CD8-positive, alpha-beta memory T cell (primary cell): ENCODE data around the gene CHRNE. TPM values are rescaled to one million over a fixed set of nuclear protein-coding genes. Genes with fewer than 3 reads are reported as not detected.
"Not testable (repeated sequence)": the region's sequence is repeated elsewhere in the genome, so short reads cannot be mapped to it uniquely, and the experiment has no call there.

Source experiments
- CTCF ChIA-PET: fragments of 350-600 bp; sonication (Branson Sonifier 250); formaldehyde crosslinking; loops from one replicate; lab custom pipeline; 2021; ENCODE audit warnings: antibody characterized with exemption; lab: Charles Lee
- POLR2A ChIA-PET: fragments of 350-600 bp; sonication (Branson Sonifier 250); formaldehyde crosslinking; loops from one replicate; lab custom pipeline; 2021; ENCODE audit warnings: antibody characterized with exemption; lab: Charles Lee
- DNase-seq, 5 donors: peaks; one replicate each; pipeline versions ENCODE4 v3.0.0 to v3.0.0-alpha.2; 2020 to 2022; ENCODE audit warnings: mixed read lengths in 1 of 5
- H3K27ac ChIP-seq: one replicate; pipeline ENCODE4 v1.7.0; 2013; ENCODE audit warnings: low read depth, mild to moderate bottlenecking, low read length, moderate library complexity
- H3K27me3 ChIP-seq: 2 replicates; pipeline ENCODE4 v1.7.0; 2013; ENCODE audit warnings: low read length, mild to moderate bottlenecking; ENCODE audit not compliant: insufficient read depth, poor library complexity, severe bottlenecking
- H3K36me3 ChIP-seq: 2 replicates; pipeline ENCODE4 v1.7.0; 2013; ENCODE audit warnings: mild to moderate bottlenecking, low read length, moderate library complexity; ENCODE audit not compliant: insufficient read depth
- H3K4me1 ChIP-seq: 2 replicates; pipeline ENCODE4 v1.7.0; 2013; ENCODE audit warnings: mild to moderate bottlenecking, low read length, moderate library complexity; ENCODE audit not compliant: insufficient read depth
- H3K4me3 ChIP-seq: 2 replicates; pipeline ENCODE4 v1.7.0; 2013; ENCODE audit warnings: mild to moderate bottlenecking, low read length
- H3K9me3 ChIP-seq: 2 replicates; pipeline ENCODE4 v1.7.0; 2013; ENCODE audit warnings: mild to moderate bottlenecking, low read length
- H3K27ac Mint-ChIP-seq, 8 donors: one replicate each; pipeline ENCODE4 v1.8.0; 2020 to 2021; ENCODE audit warnings: mixed read lengths in 8 of 8, mild to moderate bottlenecking in 6 of 8, inconsistent platforms in 3 of 8, moderate library complexity in 3 of 8
- H3K27me3 Mint-ChIP-seq, 2 donors: one replicate each; pipeline ENCODE4 v1.8.0; 2020 to 2021; ENCODE audit warnings: mixed read lengths in 2 of 2, mild to moderate bottlenecking in 1 of 2, moderate library complexity in 1 of 2
- H3K36me3 Mint-ChIP-seq, 3 donors: one replicate each; pipeline ENCODE4 v1.8.0; 2020 to 2021; ENCODE audit warnings: mixed read lengths in 3 of 3, inconsistent platforms in 1 of 3, mild to moderate bottlenecking in 1 of 3
- H3K4me1 Mint-ChIP-seq, 3 donors: one replicate each; pipeline ENCODE4 v1.8.0; 2020 to 2021; ENCODE audit warnings: mixed read lengths in 3 of 3, inconsistent platforms in 1 of 3, mild to moderate bottlenecking in 1 of 3
- H3K4me3 Mint-ChIP-seq, 7 donors: one replicate each; pipeline ENCODE4 v1.8.0; 2020 to 2021; ENCODE audit warnings: mixed read lengths in 7 of 7, mild to moderate bottlenecking in 6 of 7, moderate library complexity in 4 of 7, inconsistent platforms in 2 of 7
- H3K9me3 Mint-ChIP-seq, 5 donors: one replicate each; pipeline ENCODE4 v1.8.0; 2020 to 2022; ENCODE audit warnings: mixed read lengths in 5 of 5, mild to moderate bottlenecking in 3 of 5, moderate library complexity in 2 of 5, inconsistent platforms in 1 of 5
- polyA plus RNA-seq: library from polyadenylated mRNA; unstranded; fragments of 300-500 nt; fragmentation: Illumina TruSeq; gene quantifications from one replicate; pipeline ENCODE4 v1.2.3, GENCODE V29; 2021
- total RNA-seq, 2 experiments: library from RNA; stranded (reverse); gene quantifications; one replicate each; pipeline ENCODE4 v1.2.3, GENCODE V29; 2021

Gene CHRNE
- total and polyA plus RNA-seq, 3 experiments from 2014 or later = 0.23 to 0.38 (median 0.37) TPM

DNA sequence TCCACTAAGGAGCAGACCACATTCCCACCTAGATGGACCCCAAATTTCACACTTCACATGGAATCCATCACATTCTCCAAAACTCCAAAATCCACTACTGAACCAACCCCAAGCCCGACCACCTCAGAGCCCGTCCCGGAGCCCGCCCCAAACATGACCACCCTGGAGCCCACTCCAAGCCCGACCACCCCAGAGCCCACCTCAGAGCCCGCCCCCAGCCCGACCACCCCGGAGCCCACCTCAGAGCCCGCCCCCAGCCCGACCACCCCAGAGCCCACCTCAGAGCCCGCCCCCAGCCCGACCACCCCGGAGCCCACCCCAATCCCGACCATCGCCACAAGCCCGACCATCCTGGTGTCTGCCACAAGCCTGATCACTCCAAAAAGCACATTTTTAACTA, 30.7 kb upstream of the CHRNE start:
- no peak overlapping the region for H3K4me3 ChIP-seq
- no peak overlapping the region for H3K27ac ChIP-seq
- POLR2A ChIA-PET = interaction anchor here (0.8 to 1.1 kb wide), 3 partner anchors 18 to 35 kb away, joined by 3 to 4 read pairs (median 4); partner anchors contain the start of genes ENO3 and SPAG7
- peaks cover 0 to 3% of the 10 kb centered on the region in 2 donors for H3K27me3 Mint-ChIP-seq
- H3K36me3 ChIP-seq = peaks cover 5% of the 10 kb centered on the region
- peak overlapping the region in 3 of 7 donors; percentile 50 to 79 (median 55) for H3K4me3 Mint-ChIP-seq
- DNase-seq = peak in 1 of 5 donors; percentile 31
- no peaks in the 10 kb centered on the region for H3K27me3 ChIP-seq
- peak overlapping the region in 6 of 8 donors; percentile 40 to 86 (median 71) for H3K27ac Mint-ChIP-seq
- H3K4me1 ChIP-seq = peaks cover 16% of the 10 kb centered on the region
- H3K9me3 ChIP-seq = no peaks in the 10 kb centered on the region
- H3K9me3 Mint-ChIP-seq = no peaks in the 10 kb centered on the region
- H3K4me1 Mint-ChIP-seq = peaks cover 25 to 45% (median 29%) of the 10 kb centered on the region in 3 donors
- H3K36me3 Mint-ChIP-seq = peaks cover 0 to 39% (median 6%) of the 10 kb centered on the region in 3 donors
- CTCF ChIA-PET = interaction anchor here (0.9 kb wide), 1 partner anchor 31 kb away, joined by 4 read pairs; the partner anchor contains the start of gene CHRNE

DNA sequence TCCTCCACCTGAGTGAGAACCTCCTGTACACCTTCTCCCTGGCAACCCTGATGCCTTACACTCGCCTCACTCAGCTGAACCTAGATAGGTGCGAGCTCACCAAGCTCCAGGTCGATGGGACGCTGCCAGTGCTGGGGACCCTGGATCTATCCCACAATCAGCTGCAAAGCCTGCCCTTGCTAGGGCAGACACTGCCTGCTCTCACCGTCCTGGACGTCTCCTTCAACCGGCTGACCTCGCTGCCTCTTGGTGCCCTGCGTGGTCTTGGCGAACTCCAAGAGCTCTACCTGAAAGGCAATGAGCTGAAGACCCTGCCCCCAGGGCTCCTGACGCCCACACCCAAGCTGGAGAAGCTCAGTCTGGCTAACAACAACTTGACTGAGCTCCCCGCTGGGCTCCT, 29.9 kb upstream of the CHRNE start:
- no peak overlapping the region for H3K4me3 Mint-ChIP-seq
- H3K27me3 Mint-ChIP-seq = peaks cover 0 to 3% of the 10 kb centered on the region in 2 donors
- ChIA-PET CTCF (interaction anchor here (1.0 to 1.3 kb wide), 3 partner anchors 24 to 55 kb away, joined by 3 to 5 read pairs (median 3); partner anchors contain the start of genes CAMTA2 and SPAG7), POLR2A (interaction anchor here (1.0 kb wide), 1 partner anchor 36 kb away, joined by 3 read pairs; no protein-coding TSS in a partner anchor)
- peaks cover 18 to 37% (median 21%) of the 10 kb centered on the region in 3 donors for H3K4me1 Mint-ChIP-seq
- H3K27me3 ChIP-seq = no peaks in the 10 kb centered on the region
- peaks cover 0 to 31% (median 6%) of the 10 kb centered on the region in 3 donors for H3K36me3 Mint-ChIP-seq
- no peak overlapping the region for H3K27ac Mint-ChIP-seq
- no peak overlapping the region for H3K27ac ChIP-seq
- H3K4me3 ChIP-seq = no peak overlapping the region
- no peaks in the 10 kb centered on the region for H3K9me3 Mint-ChIP-seq
- DNase-seq = peak in 1 of 5 donors; percentile 35
- peaks cover under 1% of the 10 kb centered on the region for H3K36me3 ChIP-seq
- peaks cover 9% of the 10 kb centered on the region for H3K4me1 ChIP-seq
- H3K9me3 ChIP-seq = no peaks in the 10 kb centered on the region

- ChIA-PET POLR2A (interaction anchor here (1.0 kb wide), 1 partner anchor 37 kb away, joined by 3 read pairs; no protein-coding TSS in a partner anchor), CTCF (interaction anchor here (1.2 to 1.3 kb wide), 2 partner anchors 23 to 56 kb away, joined by 3 to 5 read pairs; partner anchors contain the start of gene CAMTA2)
- Histone ChIP-seq H3K36me3 (no peaks in the 10 kb centered on the region), H3K9me3 (no peaks in the 10 kb centered on the region), H3K4me1 (peaks cover 9% of the 10 kb centered on the region), H3K27me3 (no peaks in the 10 kb centered on the region), H3K4me3 (no peak within 1 kb of the TSS), H3K27ac (no peak within 1 kb of the TSS)
- DNase-seq = no peak
- no peak within 1 kb of the TSS for H3K4me3 Mint-ChIP-seq
- peaks cover 0 to 3% of the 10 kb centered on the region in 2 donors for H3K27me3 Mint-ChIP-seq
- H3K4me1 Mint-ChIP-seq = peaks cover 21 to 31% (median 21%) of the 10 kb centered on the region in 3 donors
- no peaks in the 10 kb centered on the region for H3K9me3 Mint-ChIP-seq
- peaks cover 0 to 23% (median 3%) of the 10 kb centered on the region in 3 donors for H3K36me3 Mint-ChIP-seq
- H3K27ac Mint-ChIP-seq = peak within 1 kb of the TSS in 1 of 8 donors; percentile 95
These were observed 29.1 kb upstream of the CHRNE start, which contains the start of gene GP1BA for GRCh38 chr17:4931963-4932362. GP1BA (plus strand) TSS chr17:4932277; CDS start chr17:4932605, 328 bp downstream.

- H3K27me3 Mint-ChIP-seq = no peaks in the 10 kb centered on the region
- ChIA-PET POLR2A (no interaction called here), CTCF (no interaction called here)
These were observed 26.0 kb upstream of the CHRNE start for GRCh38 chr17:4928881-4929280.

DNA sequence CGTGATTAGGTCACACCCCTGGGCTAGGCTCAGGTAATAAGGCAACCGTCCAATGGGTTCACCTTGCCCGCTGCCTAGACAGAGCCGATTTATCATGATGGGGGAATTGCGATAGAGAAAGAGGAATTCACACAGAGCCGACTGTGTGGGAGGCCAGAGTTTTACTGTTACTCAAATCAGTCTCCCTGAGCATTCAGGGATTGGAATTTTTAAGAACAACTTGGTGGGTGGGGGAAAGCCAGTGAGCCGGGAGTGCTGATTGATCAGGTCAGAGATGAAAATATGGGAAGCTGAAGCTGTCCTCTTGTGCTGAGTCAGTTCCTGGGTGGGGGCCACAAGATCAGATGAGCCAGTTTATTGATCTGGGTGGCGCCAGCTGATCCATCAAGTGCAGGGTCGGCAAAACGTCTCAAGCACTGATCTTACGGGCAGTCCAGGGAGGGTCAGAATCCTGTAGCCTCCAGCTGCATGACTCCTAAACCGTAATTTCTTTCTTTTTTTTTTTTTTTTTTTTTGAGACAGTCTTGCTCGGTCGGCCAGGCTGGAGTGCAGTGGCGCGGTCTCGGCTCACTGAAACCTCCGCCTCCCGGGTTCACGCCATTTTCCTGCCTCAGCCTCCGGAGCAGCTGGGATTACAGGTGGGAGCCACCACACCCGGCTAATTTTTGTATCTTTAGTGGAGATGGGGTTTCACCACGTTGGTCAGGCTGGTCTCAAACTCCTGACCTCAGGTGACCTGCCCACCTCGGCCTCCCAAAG, 23.9 kb upstream of the CHRNE start:
- POLR2A ChIA-PET, H3K9me3 ChIP-seq, H3K4me1 Mint-ChIP-seq, H3K4me1 ChIP-seq, H3K27ac ChIP-seq, H3K4me3 ChIP-seq, H3K9me3 Mint-ChIP-seq, H3K27me3 ChIP-seq, DNase-seq, H3K36me3 ChIP-seq, H3K4me3 Mint-ChIP-seq, H3K27me3 Mint-ChIP-seq: not testable (repeated sequence)
- CTCF ChIA-PET = interaction anchor here (1.0 kb wide), 1 partner anchor 18 kb away, joined by 4 read pairs; no protein-coding TSS in a partner anchor
- Mint-ChIP-seq H3K36me3 (peaks cover 0 to 16% (median 0%) of the 10 kb centered on the region in 3 donors), H3K27ac (peak overlapping the region in 2 of 8 donors; percentile 21 to 72)

More at GRCh38 chr17:4928881-4929280, 26.0 kb upstream of the CHRNE start:
- Histone ChIP-seq H3K9me3 (no peaks in the 10 kb centered on the region), H3K27ac (no peak overlapping the region), H3K4me1 (peaks cover 2% of the 10 kb centered on the region), H3K36me3 (no peaks in the 10 kb centered on the region), H3K27me3 (no peaks in the 10 kb centered on the region), H3K4me3 (no peak overlapping the region)
- no peak overlapping the region for H3K4me3 Mint-ChIP-seq
- no peaks in the 10 kb centered on the region for H3K9me3 Mint-ChIP-seq
- DNase-seq = no peak
- H3K4me1 Mint-ChIP-seq = peaks cover 7 to 13% (median 12%) of the 10 kb centered on the region in 3 donors
- H3K36me3 Mint-ChIP-seq = peaks cover 0 to 17% (median 0%) of the 10 kb centered on the region in 3 donors
- no peak overlapping the region for H3K27ac Mint-ChIP-seq

DNA sequence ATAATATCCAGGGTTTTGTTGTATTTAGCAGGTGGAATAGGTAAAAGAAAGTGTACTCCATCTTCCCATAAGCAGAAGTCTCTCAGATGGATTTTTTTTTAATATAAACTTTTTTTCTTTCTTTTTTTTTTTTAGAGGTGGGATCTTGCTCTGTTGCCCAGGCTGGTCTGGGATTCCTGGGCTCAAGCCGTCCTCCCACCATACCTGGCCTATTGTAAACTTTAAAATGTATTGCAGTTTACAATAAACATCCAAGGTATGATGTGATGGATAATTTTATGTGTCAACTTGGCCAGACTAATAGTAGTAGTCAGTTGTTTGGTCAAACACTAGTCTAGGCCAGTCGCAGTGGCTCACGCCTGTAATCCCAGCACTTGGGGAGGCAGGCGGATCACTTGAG, 18.4 kb upstream of the CHRNE start:
- H3K27ac ChIP-seq = no peak overlapping the region
- H3K36me3 ChIP-seq = no peaks in the 10 kb centered on the region
- H3K4me3 Mint-ChIP-seq = no peak overlapping the region
- no peaks in the 10 kb centered on the region for H3K36me3 Mint-ChIP-seq
- no peak for DNase-seq
- H3K9me3 ChIP-seq = no peaks in the 10 kb centered on the region
- H3K27me3 Mint-ChIP-seq = no peaks in the 10 kb centered on the region
- no peaks in the 10 kb centered on the region for H3K9me3 Mint-ChIP-seq
- H3K27ac Mint-ChIP-seq = no peak overlapping the region
- CTCF ChIA-PET = interaction anchor here (1.0 kb wide), 1 partner anchor 12 kb away, joined by 3 read pairs; no protein-coding TSS in a partner anchor
- H3K27me3 ChIP-seq = no peaks in the 10 kb centered on the region
- no peaks in the 10 kb centered on the region for H3K4me1 ChIP-seq
- H3K4me1 Mint-ChIP-seq = peaks cover 0 to 1% (median 0%) of the 10 kb centered on the region in 3 donors
- POLR2A ChIA-PET = no interaction called here
- H3K4me3 ChIP-seq = no peak overlapping the region

GRCh38 chr17:4920351-4921048, 17.6 kb upstream of the CHRNE start:
- no peak for DNase-seq
- no peaks in the 10 kb centered on the region for H3K27me3 ChIP-seq
- H3K27ac ChIP-seq = no peak overlapping the region
- no peaks in the 10 kb centered on the region for H3K9me3 ChIP-seq
- H3K4me3 Mint-ChIP-seq = no peak overlapping the region
- no peaks in the 10 kb centered on the region for H3K36me3 Mint-ChIP-seq
- H3K4me1 ChIP-seq = no peaks in the 10 kb centered on the region
- H3K9me3 Mint-ChIP-seq = no peaks in the 10 kb centered on the region
- H3K27me3 Mint-ChIP-seq = no peaks in the 10 kb centered on the region
- no peak overlapping the region for H3K4me3 ChIP-seq
- peaks cover 0 to 1% (median 0%) of the 10 kb centered on the region in 3 donors for H3K4me1 Mint-ChIP-seq
- ChIA-PET POLR2A (no interaction called here), CTCF (interaction anchor here (1.0 to 2.3 kb wide), 2 partner anchors 11 kb away, joined by 3 to 7 read pairs; no protein-coding TSS in a partner anchor)
- H3K36me3 ChIP-seq = no peaks in the 10 kb centered on the region
- H3K27ac Mint-ChIP-seq = no peak overlapping the region
